Hepatocyte (in vitro differentiated cells): ENCODE results near the gene CPEB1. TPM values are rescaled to one million over a fixed set of nuclear protein-coding genes. Genes with fewer than 3 reads are reported as not detected.
A peak's percentile ranks its signal among the peaks of the same experiment; 100 is the strongest.

Source experiments
- DNase-seq: peaks from one replicate; pipeline ENCODE4 v3.0.0-alpha.2; 2016; ENCODE audit warnings: low spot score
- H2AFZ ChIP-seq: fragments of 200-600 bp; sonication (generic); 2 replicates; pipeline ENCODE4 v1.6.0; 2016; ENCODE audit warnings: antibody characterized with exemption, mild to moderate bottlenecking
- H3K27ac ChIP-seq: fragments of 200-600 bp; sonication (generic); 2 replicates; pipeline ENCODE4 v1.5.1; 2016; ENCODE audit warnings: mild to moderate bottlenecking
- H3K27me3 ChIP-seq: fragments of 200-600 bp; sonication (generic); 2 replicates; pipeline ENCODE4 v1.6.1; 2016
- H3K36me3 ChIP-seq: fragments of 200-600 bp; sonication (generic); replicated peaks from 2 replicates; pipeline ENCODE4 v1.5.1; 2016; ENCODE audit warnings: low read depth; ENCODE audit not compliant: insufficient read depth
- H3K4me1 ChIP-seq: fragments of 200-600 bp; sonication (generic); 2 replicates; pipeline ENCODE4 v1.5.1; 2016; ENCODE audit warnings: mild to moderate bottlenecking, moderate library complexity; ENCODE audit not compliant: insufficient read depth
- H3K4me2 ChIP-seq: fragments of 200-600 bp; sonication (generic); 2 replicates; pipeline ENCODE4 v1.6.0; 2016
- H3K4me3 ChIP-seq: fragments of 200-600 bp; sonication (generic); 2 replicates; pipeline ENCODE4 v1.5.1; 2016; ENCODE audit warnings: mild to moderate bottlenecking
- H3K79me2 ChIP-seq: fragments of 200-600 bp; sonication (generic); 2 replicates; pipeline ENCODE4 v1.6.0; 2017; ENCODE audit warnings: mild to moderate bottlenecking
- H3K9me2 ChIP-seq: fragments of 200-600 bp; sonication (generic); replicated peaks from 2 replicates; pipeline ENCODE4 v1.6.0; 2017; ENCODE audit warnings: mild to moderate bottlenecking; ENCODE audit not compliant: insufficient read depth
- H3K9me3 ChIP-seq: fragments of 200-600 bp; sonication (generic); 2 replicates; pipeline ENCODE4 v1.5.1; 2016; ENCODE audit warnings: low read depth, mild to moderate bottlenecking
- H4K20me1 ChIP-seq: fragments of 200-600 bp; sonication (generic); 2 replicates; pipeline ENCODE4 v1.6.0; 2016; ENCODE audit warnings: mild to moderate bottlenecking; ENCODE audit not compliant: insufficient read depth, poor library complexity, severe bottlenecking
- CTCF ChIP-seq: fragments of 200-600 bp; sonication (generic); IDR thresholded peaks from 2 replicates; pipeline ENCODE4 v1.5.1; 2016; ENCODE audit warnings: antibody characterized with exemption, mild to moderate bottlenecking; ENCODE audit not compliant: poor library complexity
- EZH2 ChIP-seq: fragments of 200-600 bp; sonication (generic); IDR thresholded peaks from 2 replicates; pipeline ENCODE4 v1.6.1; 2016; ENCODE audit warnings: antibody characterized with exemption, mild to moderate bottlenecking, borderline replicate concordance
- EZH2phosphoT487 ChIP-seq: fragments of 200-600 bp; sonication (generic); IDR thresholded peaks from one replicate; pipeline ENCODE4 v1.6.1; 2018; ENCODE audit warnings: antibody characterized with exemption, mild to moderate bottlenecking, low read depth, moderate library complexity; ENCODE audit not compliant: unreplicated experiment, severe bottlenecking
- WGBS: methylation state at CpG from one replicate; pipeline ENCODE4 v1.1.6; 2016; ENCODE audit warnings: low lambda C conversion rate; ENCODE audit errors: missing lambda C conversion rate; 5-methylcytosine and 5-hydroxymethylcytosine counted together
- polyA plus RNA-seq: library from polyadenylated mRNA; unstranded; fragments of >200 nt; fragmentation: Nextera tagmentation; extraction: Ambion mirVana; gene quantifications from 2 replicates; pipeline ENCODE4 v1.2.1, GENCODE V29; 2016
- total RNA-seq: library from RNA; depleted of rRNA; stranded (reverse); fragments of >200 nt; gene quantifications from 2 replicates; pipeline ENCODE4 v1.2.3, GENCODE V29; 2014

CPEB1 gene
- total and polyA plus RNA-seq, 2 experiments from 2014 or later = 0.87 to 1.9 TPM

GRCh38 chr15:82666606-82667005 lies 19.4 kb upstream of the CPEB1 start:
- Histone ChIP-seq H3K4me2 (no peak overlapping the region), H3K27ac (no peak overlapping the region), H3K79me2 (no peaks in the 10 kb centered on the region), H3K9me2 (no peaks in the 10 kb centered on the region), H3K4me3 (no peak overlapping the region), H2AFZ (no peak overlapping the region), H3K27me3 (no peaks in the 10 kb centered on the region), H4K20me1 (no peaks in the 10 kb centered on the region), H3K4me1 (no peaks in the 10 kb centered on the region), H3K9me3 (no peaks in the 10 kb centered on the region), H3K36me3 (no peaks in the 10 kb centered on the region)
- DNase-seq = no peak
- TF ChIP-seq EZH2 (no peak), EZH2phosphoT487 (no peak), CTCF (no peak)
- 94% methylated on average over 10 of the region's 10 CpGs for WGBS

- no peak overlapping the region for H3K4me2 ChIP-seq
- H3K9me2 ChIP-seq = no peaks in the 10 kb centered on the region
- H3K79me2 ChIP-seq = no peaks in the 10 kb centered on the region
- TF ChIP-seq EZH2 (no peak), CTCF (no peak), EZH2phosphoT487 (no peak)
- 88% methylated on average over 5 of the region's 5 CpGs for WGBS
- DNase-seq = no peak
- no peaks in the 10 kb centered on the region for H3K9me3 ChIP-seq
- H3K27me3 ChIP-seq = no peaks in the 10 kb centered on the region
- H3K27ac ChIP-seq = no peak overlapping the region
- no peak overlapping the region for H2AFZ ChIP-seq
- no peaks in the 10 kb centered on the region for H4K20me1 ChIP-seq
- no peak overlapping the region for H3K4me3 ChIP-seq
- no peaks in the 10 kb centered on the region for H3K4me1 ChIP-seq
- H3K36me3 ChIP-seq = no peaks in the 10 kb centered on the region
These were observed 16.9 kb upstream of the CPEB1 start for GRCh38 chr15:82664021-82664420.

- Histone ChIP-seq H4K20me1 (no peaks in the 10 kb centered on the region), H3K9me3 (no peaks in the 10 kb centered on the region), H3K27me3 (no peaks in the 10 kb centered on the region), H3K27ac (no peak overlapping the region), H3K4me1 (no peaks in the 10 kb centered on the region), H3K79me2 (no peaks in the 10 kb centered on the region), H3K9me2 (no peaks in the 10 kb centered on the region), H3K36me3 (no peaks in the 10 kb centered on the region), H3K4me2 (no peak overlapping the region), H3K4me3 (no peak overlapping the region), H2AFZ (no peak overlapping the region)
- peak; percentile 75 for DNase-seq
- TF ChIP-seq EZH2phosphoT487 (no peak), EZH2 (no peak), CTCF (no peak)
- WGBS = 17% methylated on average over 4 of the region's 4 CpGs
These were observed 16.0 kb upstream of the CPEB1 start for GRCh38 chr15:82663186-82663600.

GRCh38 chr15:82662641-82663040 lies 15.5 kb upstream of the CPEB1 start:
- no peaks in the 10 kb centered on the region for H3K9me2 ChIP-seq
- WGBS = 91% methylated on average over 9 of the region's 9 CpGs
- no peak overlapping the region for H3K4me3 ChIP-seq
- no peak for TF ChIP-seq CTCF
- TF ChIP-seq EZH2 = no peak
- no peak for TF ChIP-seq EZH2phosphoT487
- H3K9me3 ChIP-seq = no peaks in the 10 kb centered on the region
- H2AFZ ChIP-seq = no peak overlapping the region
- no peaks in the 10 kb centered on the region for H3K79me2 ChIP-seq
- no peaks in the 10 kb centered on the region for H3K27me3 ChIP-seq
- H3K4me1 ChIP-seq = no peaks in the 10 kb centered on the region
- H3K27ac ChIP-seq = no peak overlapping the region
- no peak for DNase-seq
- H3K4me2 ChIP-seq = no peak overlapping the region
- no peaks in the 10 kb centered on the region for H3K36me3 ChIP-seq
- H4K20me1 ChIP-seq = no peaks in the 10 kb centered on the region
